Large intestine (tissue), 12 donors: Measurements from ENCODE around the gene SAXO2. TPM values are rescaled to one million over a fixed set of nuclear protein-coding genes. Genes with fewer than 3 reads are reported as not detected.
A peak's percentile ranks its signal among the peaks of the same experiment; 100 is the strongest.
"Not testable (repeated sequence)": the region's sequence is repeated elsewhere in the genome, so short reads cannot be mapped to it uniquely, and the experiment has no call there.

Experiments
- DNase-seq, 2 donors: peaks; one replicate each; pipeline versions ENCODE4 v3.0.0 to v3.0.0-alpha.2; 2013
- H3K27ac ChIP-seq: one replicate; pipeline ENCODE4 v1.5.1; 2013; ENCODE audit warnings: low read length
- H3K27me3 ChIP-seq: 2 replicates; pipeline ENCODE4 v1.6.1; 2013; ENCODE audit warnings: low read length; ENCODE audit not compliant: control insufficient read depth, insufficient read depth
- H3K36me3 ChIP-seq: 2 replicates; pipeline ENCODE4 v1.6.1; 2013; ENCODE audit warnings: low read length; ENCODE audit not compliant: control insufficient read depth, insufficient read depth
- H3K4me1 ChIP-seq: one replicate; pipeline ENCODE4 v1.6.1; 2013; ENCODE audit warnings: low read length; ENCODE audit not compliant: control insufficient read depth, insufficient read depth
- H3K4me3 ChIP-seq: one replicate; pipeline ENCODE4 v1.5.1; 2013; ENCODE audit warnings: low read length
- H3K9me3 ChIP-seq: one replicate; pipeline ENCODE4 v1.6.1; 2013; ENCODE audit warnings: mild to moderate bottlenecking, low read depth, low read length, moderate library complexity; ENCODE audit not compliant: control insufficient read depth
- WGBS: methylation state at CpG from one replicate; pipeline ENCODE4 v1.1.5; 2013; ENCODE audit warnings: low lambda C conversion rate; ENCODE audit not compliant: insufficient coverage; 5-methylcytosine and 5-hydroxymethylcytosine counted together
- long read RNA-seq, 11 donors: transcript quantifications; one replicate each; lab custom pipeline, GENCODE V29; 2026
- polyA plus RNA-seq: library from polyadenylated mRNA; unstranded; fragments of 120-200 nt; gene quantifications from one replicate; pipeline ENCODE4 v1.2.1, GENCODE V29; 2013

The SAXO2 gene
- 2.8 TPM for polyA plus RNA-seq
- long read RNA-seq, donor 1, result 0 reads
- long read RNA-seq, donor 2, result 0 reads
- long read RNA-seq, donor 3, result 0 reads
- long read RNA-seq, donor 4, result 0 reads
- long read RNA-seq, donor 5, result 0 reads
- long read RNA-seq, donor 6, partial matches to known transcripts, result 0 of 1 reads
- long read RNA-seq, donor 6, other reads (novel, unspliced or antisense), result 0 of 1 reads
- long read RNA-seq, donor 7, partial matches to known transcripts, result 0 of 1 reads
- long read RNA-seq, donor 7, other reads (novel, unspliced or antisense), result 0 of 1 reads
- long read RNA-seq, donor 8, result 0 reads
- long read RNA-seq, donor 9, result 0 reads
- long read RNA-seq, donor 10, result 0 reads
- long read RNA-seq, donor 11, result 0 reads

- WGBS, result no CpG with 5 or more reads among the region's 57 CpGs
- no peaks in the 10 kb centered on the region for H3K9me3 ChIP-seq
- H3K36me3 ChIP-seq, result peaks cover 9% of the 10 kb centered on the region
- H3K4me1 ChIP-seq, result peaks cover 2% of the 10 kb centered on the region
- peak within 1 kb of the TSS; percentile 95 for H3K4me3 ChIP-seq
- DNase-seq, result peak; percentile 91 to 96
- H3K27ac ChIP-seq, result peak within 1 kb of the TSS; percentile 97
- no peaks in the 10 kb centered on the region for H3K27me3 ChIP-seq
Measured at GRCh38 chr15:82262422-82263026, at the start of gene SAXO2, which contains the start of gene EFL1. TSS of gene SAXO2 (plus strand) at chr15:82262818. CDS start at chr15:82262880, 62 bp downstream. TSS of gene EFL1 (minus strand) at chr15:82262734. CDS start at chr15:82261778, 956 bp downstream.

- not testable (repeated sequence) for H3K4me3 ChIP-seq, DNase-seq, H3K27me3 ChIP-seq, H3K9me3 ChIP-seq, H3K4me1 ChIP-seq, H3K27ac ChIP-seq
- WGBS, result 54% methylated on average over 1 of the region's 2 CpGs
- peaks cover 28% of the 10 kb centered on the region for H3K36me3 ChIP-seq
Measured at GRCh38 chr15:82216092-82216491, 46.5 kb upstream of the SAXO2 start.

- H3K27ac ChIP-seq, H3K4me3 ChIP-seq, H3K9me3 ChIP-seq, H3K27me3 ChIP-seq, H3K4me1 ChIP-seq: not testable (repeated sequence)
- H3K36me3 ChIP-seq, result peaks cover 24% of the 10 kb centered on the region
- DNase-seq, result peak; percentile 19 to 27
- WGBS, result 100% methylated on average over 2 of the region's 2 CpGs
Measured at GRCh38 chr15:82221535-82221934, 41.1 kb upstream of the SAXO2 start.

- WGBS, result no CpG with 5 or more reads among the region's 1 CpG
- H3K9me3 ChIP-seq, result no peaks in the 10 kb centered on the region
- H3K4me3 ChIP-seq, result no peak overlapping the region
- H3K36me3 ChIP-seq, result peaks cover 26% of the 10 kb centered on the region
- peaks cover 11% of the 10 kb centered on the region for H3K4me1 ChIP-seq
- DNase-seq, result no peak
- no peaks in the 10 kb centered on the region for H3K27me3 ChIP-seq
- no peak overlapping the region for H3K27ac ChIP-seq
Measured at GRCh38 chr15:82228750-82229149, 33.9 kb upstream of the SAXO2 start.

- peaks cover 25% of the 10 kb centered on the region for H3K36me3 ChIP-seq
- DNase-seq, result peak in 1 of 2 donors; percentile 4
- H3K9me3 ChIP-seq, result no peaks in the 10 kb centered on the region
- no peaks in the 10 kb centered on the region for H3K27me3 ChIP-seq
- WGBS, result no CpG with 5 or more reads among the region's 2 CpGs
- peaks cover 11% of the 10 kb centered on the region for H3K4me1 ChIP-seq
- no peak overlapping the region for H3K4me3 ChIP-seq
- no peak overlapping the region for H3K27ac ChIP-seq
Measured at GRCh38 chr15:82231233-82231632, 31.4 kb upstream of the SAXO2 start.

- H3K36me3 ChIP-seq, result peaks cover 21% of the 10 kb centered on the region
- H3K4me1 ChIP-seq, result peaks cover 11% of the 10 kb centered on the region
- no peaks in the 10 kb centered on the region for H3K27me3 ChIP-seq
- H3K9me3 ChIP-seq, result no peaks in the 10 kb centered on the region
- no peak overlapping the region for H3K4me3 ChIP-seq
- no CpG with 5 or more reads among the region's 2 CpGs for WGBS
- H3K27ac ChIP-seq, result no peak overlapping the region
- DNase-seq, result peak; percentile 6 to 64
Measured at GRCh38 chr15:82231842-82232241, 30.8 kb upstream of the SAXO2 start.

GRCh38 chr15:82237944-82238534, 24.6 kb upstream of the SAXO2 start:
- no CpG with 5 or more reads among the region's 3 CpGs for WGBS
- H3K4me1 ChIP-seq, H3K4me3 ChIP-seq, H3K27me3 ChIP-seq, H3K9me3 ChIP-seq, H3K27ac ChIP-seq: not testable (repeated sequence)
- DNase-seq, result peak in 1 of 2 donors; percentile 31
- H3K36me3 ChIP-seq, result peaks cover 17% of the 10 kb centered on the region

- Histone ChIP-seq H3K9me3 (no peaks in the 10 kb centered on the region), H3K27ac (peak overlapping the region; percentile 42)
- DNase-seq, result peak in 1 of 2 donors; percentile 36
Measured at GRCh38 chr15:82239685-82240391, 22.8 kb upstream of the SAXO2 start.

GRCh38 chr15:82241836-82242499, 20.6 kb upstream of the SAXO2 start:
- H3K36me3 ChIP-seq, result peaks cover 17% of the 10 kb centered on the region
- H3K4me1 ChIP-seq, H3K9me3 ChIP-seq, DNase-seq, H3K4me3 ChIP-seq, H3K27me3 ChIP-seq, H3K27ac ChIP-seq: not testable (repeated sequence)
- no CpG with 5 or more reads among the region's 1 CpG for WGBS

More at GRCh38 chr15:82239685-82240391, 22.8 kb upstream of the SAXO2 start:
- H3K4me3 ChIP-seq, result no peak overlapping the region
- 53% methylated on average over 2 of the region's 5 CpGs for WGBS
- peaks cover 6% of the 10 kb centered on the region for H3K4me1 ChIP-seq
- H3K36me3 ChIP-seq, result peaks cover 19% of the 10 kb centered on the region
- no peaks in the 10 kb centered on the region for H3K27me3 ChIP-seq

- H3K27me3 ChIP-seq, H3K4me1 ChIP-seq, H3K4me3 ChIP-seq, H3K9me3 ChIP-seq, DNase-seq, H3K27ac ChIP-seq: not testable (repeated sequence)
- WGBS, result no CpG with 5 or more reads among the region's 5 CpGs
- H3K36me3 ChIP-seq, result peaks cover 18% of the 10 kb centered on the region
Measured at GRCh38 chr15:82243644-82244043, 19.0 kb upstream of the SAXO2 start.
